Large intestine (tissue), 3 donors: ENCODE measurements around the gene CLSTN2. TPM values are rescaled to one million over a fixed set of nuclear protein-coding genes. Genes with fewer than 3 reads are reported as not detected.
A peak's percentile ranks its signal among the peaks of the same experiment; 100 is the strongest.

Experiments
- DNase-seq, 2 donors: peaks; one replicate each; pipeline versions ENCODE4 v3.0.0 to v3.0.0-alpha.2; 2013
- H3K27ac ChIP-seq: one replicate; pipeline ENCODE4 v1.5.1; 2013; ENCODE audit warnings: low read length
- H3K27me3 ChIP-seq: 2 replicates; pipeline ENCODE4 v1.6.1; 2013; ENCODE audit warnings: low read length; ENCODE audit not compliant: control insufficient read depth, insufficient read depth
- H3K36me3 ChIP-seq: 2 replicates; pipeline ENCODE4 v1.6.1; 2013; ENCODE audit warnings: low read length; ENCODE audit not compliant: control insufficient read depth, insufficient read depth
- H3K4me1 ChIP-seq: one replicate; pipeline ENCODE4 v1.6.1; 2013; ENCODE audit warnings: low read length; ENCODE audit not compliant: control insufficient read depth, insufficient read depth
- H3K4me3 ChIP-seq: one replicate; pipeline ENCODE4 v1.5.1; 2013; ENCODE audit warnings: low read length
- H3K9me3 ChIP-seq: one replicate; pipeline ENCODE4 v1.6.1; 2013; ENCODE audit warnings: mild to moderate bottlenecking, low read depth, low read length, moderate library complexity; ENCODE audit not compliant: control insufficient read depth
- WGBS: methylation state at CpG from one replicate; pipeline ENCODE4 v1.1.5; 2013; ENCODE audit warnings: low lambda C conversion rate; ENCODE audit not compliant: insufficient coverage; 5-methylcytosine and 5-hydroxymethylcytosine counted together
- polyA plus RNA-seq: library from polyadenylated mRNA; unstranded; fragments of 120-200 nt; gene quantifications from one replicate; pipeline ENCODE4 v1.2.1, GENCODE V29; 2013

CLSTN2 gene
- polyA plus RNA-seq, 1 donor = 1.8 TPM

GRCh38 chr3:140332131-140332530 is 397.1 kb downstream of the CLSTN2 start:
- 33% methylated on average over 1 of the region's 2 CpGs for WGBS
- H3K4me1 ChIP-seq = no peaks in the 10 kb centered on the region
- no peaks in the 10 kb centered on the region for H3K9me3 ChIP-seq
- no peak overlapping the region for H3K4me3 ChIP-seq
- H3K27me3 ChIP-seq = peaks cover 2% of the 10 kb centered on the region
- no peak overlapping the region for H3K27ac ChIP-seq
- DNase-seq = no peak
- H3K36me3 ChIP-seq = no peaks in the 10 kb centered on the region

- WGBS = no CpG with 5 or more reads among the region's 5 CpGs
- DNase-seq = no peak
- no peaks in the 10 kb centered on the region for H3K9me3 ChIP-seq
- H3K27me3 ChIP-seq = no peaks in the 10 kb centered on the region
- no peaks in the 10 kb centered on the region for H3K4me1 ChIP-seq
- no peak overlapping the region for H3K4me3 ChIP-seq
- no peaks in the 10 kb centered on the region for H3K36me3 ChIP-seq
- no peak overlapping the region for H3K27ac ChIP-seq
Observed at GRCh38 chr3:140334132-140334929, 399.3 kb downstream of the CLSTN2 start.

DNA sequence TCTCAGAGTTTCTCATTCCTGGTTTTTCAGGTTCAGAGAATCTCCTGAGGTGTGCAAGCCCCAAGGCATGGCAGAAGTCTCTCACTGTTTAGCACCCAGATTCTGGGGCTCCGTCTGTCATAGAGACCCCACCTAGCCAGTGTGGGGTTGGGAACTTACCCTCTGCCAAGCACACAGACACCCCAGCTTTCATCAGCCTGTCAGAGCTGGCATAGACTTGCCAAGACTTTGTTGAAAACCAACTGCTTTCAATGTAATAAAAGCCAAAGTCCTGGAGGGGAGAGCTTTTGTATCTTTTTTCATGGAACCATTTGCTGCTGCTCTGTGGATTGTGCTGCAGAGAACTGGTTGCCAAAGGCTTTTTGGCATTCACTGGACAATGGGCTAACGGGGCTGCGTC is 401.5 kb downstream of the CLSTN2 start:
- DNase-seq = no peak
- no peaks in the 10 kb centered on the region for H3K4me1 ChIP-seq
- no peaks in the 10 kb centered on the region for H3K9me3 ChIP-seq
- H3K36me3 ChIP-seq = no peaks in the 10 kb centered on the region
- no peaks in the 10 kb centered on the region for H3K27me3 ChIP-seq
- no CpG with 5 or more reads among the region's 3 CpGs for WGBS
- H3K4me3 ChIP-seq = no peak overlapping the region
- no peak overlapping the region for H3K27ac ChIP-seq

DNA sequence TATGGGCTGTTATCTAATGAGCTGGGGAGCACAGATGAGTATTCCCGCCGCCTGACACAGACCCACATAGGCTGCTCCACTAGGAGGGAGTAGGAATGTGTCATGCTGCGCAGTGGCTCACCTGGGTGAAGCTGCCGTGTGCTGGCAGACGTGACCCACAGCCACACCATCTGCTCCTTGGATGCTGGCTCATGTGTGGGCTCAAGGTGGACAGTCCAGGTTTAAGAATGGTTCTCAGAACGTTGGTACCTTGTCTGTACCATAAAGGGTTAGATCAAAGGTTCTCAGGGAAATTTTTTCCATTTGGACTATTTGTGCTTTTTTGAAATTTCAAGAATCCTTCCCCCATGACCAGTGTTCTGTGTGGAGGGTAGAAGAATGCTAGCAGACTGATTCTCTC is 403.9 kb downstream of the CLSTN2 start:
- H3K27me3 ChIP-seq = no peaks in the 10 kb centered on the region
- H3K36me3 ChIP-seq = no peaks in the 10 kb centered on the region
- H3K27ac ChIP-seq = no peak overlapping the region
- no CpG with 5 or more reads among the region's 6 CpGs for WGBS
- H3K4me3 ChIP-seq = no peak overlapping the region
- no peaks in the 10 kb centered on the region for H3K4me1 ChIP-seq
- no peak for DNase-seq
- no peaks in the 10 kb centered on the region for H3K9me3 ChIP-seq

GRCh38 chr3:140341203-140341602 is 406.2 kb downstream of the CLSTN2 start:
- DNase-seq = peak; percentile 4 to 24
- H3K4me1 ChIP-seq = no peaks in the 10 kb centered on the region
- no peaks in the 10 kb centered on the region for H3K27me3 ChIP-seq
- H3K4me3 ChIP-seq = no peak overlapping the region
- H3K36me3 ChIP-seq = no peaks in the 10 kb centered on the region
- no peaks in the 10 kb centered on the region for H3K9me3 ChIP-seq
- H3K27ac ChIP-seq = no peak overlapping the region
- no CpG with 5 or more reads among the region's 5 CpGs for WGBS

GRCh38 chr3:140341817-140342403 is 406.9 kb downstream of the CLSTN2 start:
- no peak overlapping the region for H3K27ac ChIP-seq
- DNase-seq = no peak
- no peaks in the 10 kb centered on the region for H3K36me3 ChIP-seq
- no peaks in the 10 kb centered on the region for H3K9me3 ChIP-seq
- 100% methylated on average over 1 of the region's 5 CpGs for WGBS
- H3K4me3 ChIP-seq = no peak overlapping the region
- H3K27me3 ChIP-seq = no peaks in the 10 kb centered on the region
- H3K4me1 ChIP-seq = no peaks in the 10 kb centered on the region

DNA sequence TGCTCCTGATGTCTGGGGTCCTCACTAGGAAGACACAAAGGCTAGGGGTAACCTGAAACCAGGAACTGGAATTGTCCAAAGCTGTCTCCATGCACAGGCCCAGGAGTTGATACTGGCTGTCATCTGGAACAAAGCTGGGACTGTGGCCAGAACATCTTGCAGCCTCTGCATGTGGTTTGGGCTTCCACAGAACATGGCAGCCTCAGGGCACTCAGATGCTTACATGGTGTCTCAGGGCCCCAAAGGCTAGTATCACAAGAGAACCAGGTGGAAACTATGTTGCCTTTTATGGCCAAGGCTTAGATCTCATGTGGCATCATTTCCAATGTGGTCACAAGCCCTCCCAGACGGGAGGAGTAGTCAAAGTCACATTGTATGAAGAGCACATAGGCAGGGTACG is 407.7 kb downstream of the CLSTN2 start:
- WGBS = no CpG with 5 or more reads among the region's 2 CpGs
- Histone ChIP-seq H3K9me3 (no peaks in the 10 kb centered on the region), H3K27me3 (no peaks in the 10 kb centered on the region), H3K4me1 (no peaks in the 10 kb centered on the region), H3K36me3 (no peaks in the 10 kb centered on the region), H3K4me3 (no peak overlapping the region), H3K27ac (no peak overlapping the region)
- DNase-seq = no peak

DNA sequence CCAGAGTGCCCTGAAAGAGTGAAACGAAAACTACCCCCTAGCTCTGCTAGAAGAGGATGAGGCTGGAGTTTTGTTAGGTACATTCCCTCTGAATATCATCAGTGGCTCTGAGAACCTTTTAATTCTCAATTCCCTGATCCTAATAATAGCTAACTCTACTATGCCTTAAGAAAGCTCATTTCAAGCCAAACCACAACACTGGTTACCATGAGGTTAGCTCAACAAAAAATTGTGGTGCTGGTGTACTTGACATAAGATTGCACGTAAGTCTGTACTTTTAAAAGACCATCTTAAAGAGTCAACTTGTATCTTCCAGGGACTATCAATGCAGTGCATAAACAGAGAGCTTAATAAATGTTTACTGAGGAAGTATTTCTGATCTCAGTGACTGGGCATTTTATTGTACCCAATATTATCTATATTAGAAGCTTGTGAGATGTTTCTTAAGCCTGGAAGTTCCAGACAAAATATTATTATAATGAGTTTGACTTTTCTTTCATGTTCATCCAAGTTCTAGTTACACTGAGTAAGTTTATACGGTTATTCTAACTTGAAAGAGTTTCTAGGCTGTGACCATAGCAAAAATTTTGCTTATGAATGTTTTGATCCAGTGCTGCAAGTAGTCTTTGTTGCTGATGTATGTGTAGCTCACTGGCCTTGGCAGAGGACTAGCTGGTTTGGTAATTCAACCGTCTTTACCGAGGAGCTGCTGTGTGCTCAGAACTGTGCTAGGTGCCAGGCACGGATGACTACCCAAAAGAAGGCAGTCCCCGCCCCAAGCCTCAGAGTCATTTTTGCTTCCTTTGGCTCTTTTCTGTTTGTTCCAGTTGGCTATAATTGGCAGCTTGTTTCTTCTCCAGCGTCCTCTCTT is 408.5 kb downstream of the CLSTN2 start:
- Histone ChIP-seq H3K4me3 (no peak overlapping the region), H3K4me1 (no peaks in the 10 kb centered on the region), H3K36me3 (no peaks in the 10 kb centered on the region), H3K27ac (no peak overlapping the region), H3K9me3 (no peaks in the 10 kb centered on the region), H3K27me3 (no peaks in the 10 kb centered on the region)
- no peak for DNase-seq
- 100% methylated on average over 1 of the region's 8 CpGs for WGBS

DNA sequence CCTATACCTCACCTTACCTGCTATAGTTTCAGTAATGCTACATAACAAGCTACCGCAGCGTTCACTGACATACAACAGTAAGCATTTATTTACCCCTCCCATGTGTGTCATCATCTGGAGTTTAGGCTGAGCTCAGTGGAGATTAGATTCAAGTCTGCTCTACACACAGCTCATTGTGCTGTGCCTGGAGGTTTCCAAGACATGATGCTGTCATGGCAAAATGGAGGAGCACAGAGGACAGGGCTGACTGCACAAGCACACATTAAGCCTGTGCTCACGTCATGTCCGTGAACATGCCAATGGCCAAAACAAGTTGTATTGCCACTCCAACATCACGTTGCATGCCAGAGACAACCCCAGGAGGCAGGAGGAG is 409.1 kb downstream of the CLSTN2 start:
- no peaks in the 10 kb centered on the region for H3K36me3 ChIP-seq
- no peaks in the 10 kb centered on the region for H3K27me3 ChIP-seq
- H3K4me3 ChIP-seq = no peak overlapping the region
- DNase-seq = no peak
- no peaks in the 10 kb centered on the region for H3K4me1 ChIP-seq
- no CpG with 5 or more reads among the region's 5 CpGs for WGBS
- no peak overlapping the region for H3K27ac ChIP-seq
- no peaks in the 10 kb centered on the region for H3K9me3 ChIP-seq

- Histone ChIP-seq H3K4me3 (no peak overlapping the region), H3K27me3 (no peaks in the 10 kb centered on the region), H3K4me1 (no peaks in the 10 kb centered on the region), H3K36me3 (no peaks in the 10 kb centered on the region), H3K27ac (no peak overlapping the region), H3K9me3 (no peaks in the 10 kb centered on the region)
- DNase-seq = no peak
- WGBS = no CpG with 5 or more reads among the region's 5 CpGs
Observed at GRCh38 chr3:140344601-140345205, 409.7 kb downstream of the CLSTN2 start.
